HepG2 (cell line): Measurements from ENCODE around the gene MAPK11. TPM values are rescaled to one million over a fixed set of nuclear protein-coding genes. Genes with fewer than 3 reads are reported as not detected.

Source experiments
- HDAC1 ChIP-seq: sonication (generic); formaldehyde crosslinking; IDR thresholded peaks from 2 replicates; pipeline ENCODE4 v1.5.1; 2020; ENCODE audit warnings: mild to moderate bottlenecking, missing genetic modification reagents
- MAZ ChIP-seq, 2 experiments: sonication (generic) in 1 of 2; formaldehyde crosslinking in 1 of 2; IDR thresholded peaks; 2 replicates each; pipeline versions ENCODE4 v1.5.0 to v1.6.1; 2012 to 2020; ENCODE audit warnings: low read depth in 2 of 2, mild to moderate bottlenecking in 2 of 2, borderline replicate concordance in 1 of 2, improper control_type of control experiment in 1 of 2, low read length in 1 of 2, missing genetic modification reagents in 1 of 2, moderate library complexity in 1 of 2
- NAIF1 ChIP-seq: sonication (generic); formaldehyde crosslinking; IDR thresholded peaks from 2 replicates; pipeline ENCODE4 v1.5.0; 2020; ENCODE audit warnings: mild to moderate bottlenecking, missing genetic modification reagents, borderline replicate concordance
- RXRA ChIP-seq: sonication (generic); formaldehyde crosslinking; IDR thresholded peaks from 2 replicates; pipeline ENCODE4 v1.5.1; 2020; ENCODE audit warnings: missing genetic modification reagents
- SAFB2 ChIP-seq: sonication (generic); formaldehyde crosslinking; IDR thresholded peaks from 2 replicates; pipeline ENCODE4 v1.5.1; 2020; ENCODE audit warnings: missing genetic modification reagents, low read depth, mild to moderate bottlenecking, borderline replicate concordance
- SMAD9 ChIP-seq: sonication (generic); formaldehyde crosslinking; IDR thresholded peaks from 2 replicates; pipeline ENCODE4 v1.5.1; 2020; ENCODE audit warnings: mild to moderate bottlenecking, missing genetic modification reagents
- TAF15 ChIP-seq: fragments of 200-400 bp; formaldehyde crosslinking; IDR thresholded peaks from one replicate; pipeline ENCODE4 v1.6.1; 2018; ENCODE audit warnings: mild to moderate bottlenecking, low read depth, low read length; ENCODE audit not compliant: poor library complexity, severe bottlenecking
- ZBTB1 ChIP-seq: sonication (generic); formaldehyde crosslinking; IDR thresholded peaks from 2 replicates; pipeline ENCODE4 v1.4.0; 2020; ENCODE audit warnings: missing genetic modification reagents, borderline replicate concordance
- ZFP37 ChIP-seq: sonication (generic); formaldehyde crosslinking; IDR thresholded peaks from 2 replicates; pipeline ENCODE4 v1.4.0; 2020; ENCODE audit warnings: missing genetic modification reagents, borderline replicate concordance
- ZMYM2 ChIP-seq: sonication (generic); formaldehyde crosslinking; IDR thresholded peaks from 2 replicates; pipeline ENCODE4 v1.8.0; 2022; ENCODE audit warnings: mild to moderate bottlenecking, missing genetic modification reagents
- ZNF34 ChIP-seq: sonication (generic); formaldehyde crosslinking; IDR thresholded peaks from 2 replicates; pipeline ENCODE4 v1.4.0; 2020; ENCODE audit warnings: mild to moderate bottlenecking, missing genetic modification reagents, borderline replicate concordance
- ZNF343 ChIP-seq: sonication (generic); formaldehyde crosslinking; IDR thresholded peaks from 2 replicates; pipeline ENCODE4 v1.4.0; 2020; ENCODE audit warnings: mild to moderate bottlenecking, missing genetic modification reagents
- ZNF652 ChIP-seq: IDR thresholded peaks from 2 replicates; pipeline ENCODE4 v1.6.1; 2016; ENCODE audit warnings: low read depth, borderline replicate concordance
- polyA plus RNA-seq, 8 experiments: library from polyadenylated mRNA; depleted of rRNA in 3 of 8; stranded (reverse) in 7 of 8; unstranded in 1 of 8; fragments of >200 nt; fragmentation: Illumina TruSeq in 4 of 8; extraction: Trizol in 4 of 8; gene quantifications; 2 replicates each; pipeline versions ENCODE4 v1.2.1 to v1.2.3, GENCODE V29; 2011 to 2016; ENCODE audit warnings: low read depth in 4 of 8, missing spikeins in 1 of 8, mixed read lengths in 1 of 8; ENCODE audit not compliant: insufficient read depth in 1 of 8
- total RNA-seq, 5 experiments: library from RNA; depleted of rRNA; stranded (reverse); fragments of >200 nt; fragmentation: Illumina TruSeq; extraction: Trizol; gene quantifications; 2 replicates each; pipeline ENCODE4 v1.2.3, GENCODE V29; 2016; ENCODE audit warnings: low read depth in 1 of 5
- TF ChIP-seq, protein P1 (sequence below): sonication (generic); formaldehyde crosslinking; IDR thresholded peaks from 2 replicates; pipeline ENCODE4 v1.8.1; 2023; ENCODE audit warnings: mild to moderate bottlenecking, missing genetic modification reagents
- TF ChIP-seq, protein P2 (sequence below): sonication (generic); formaldehyde crosslinking; IDR thresholded peaks from 2 replicates; pipeline ENCODE4 v1.4.0; 2020; ENCODE audit warnings: mild to moderate bottlenecking, missing genetic modification reagents
- TF ChIP-seq, protein P3 (sequence below): IDR thresholded peaks from 2 replicates; pipeline ENCODE4 v1.6.1; 2016; ENCODE audit warnings: low read depth
- TF ChIP-seq, protein P4 (sequence below): IDR thresholded peaks from 2 replicates; pipeline ENCODE4 v1.6.1; 2016; ENCODE audit warnings: low read depth, control low read depth

The MAPK11 gene
- total and polyA plus RNA-seq, 2 of the 13 experiments (the other 11 are each of a cell fraction or from before 2014, with no cell fraction given) = 0.15 to 0.17 TPM

DNA sequence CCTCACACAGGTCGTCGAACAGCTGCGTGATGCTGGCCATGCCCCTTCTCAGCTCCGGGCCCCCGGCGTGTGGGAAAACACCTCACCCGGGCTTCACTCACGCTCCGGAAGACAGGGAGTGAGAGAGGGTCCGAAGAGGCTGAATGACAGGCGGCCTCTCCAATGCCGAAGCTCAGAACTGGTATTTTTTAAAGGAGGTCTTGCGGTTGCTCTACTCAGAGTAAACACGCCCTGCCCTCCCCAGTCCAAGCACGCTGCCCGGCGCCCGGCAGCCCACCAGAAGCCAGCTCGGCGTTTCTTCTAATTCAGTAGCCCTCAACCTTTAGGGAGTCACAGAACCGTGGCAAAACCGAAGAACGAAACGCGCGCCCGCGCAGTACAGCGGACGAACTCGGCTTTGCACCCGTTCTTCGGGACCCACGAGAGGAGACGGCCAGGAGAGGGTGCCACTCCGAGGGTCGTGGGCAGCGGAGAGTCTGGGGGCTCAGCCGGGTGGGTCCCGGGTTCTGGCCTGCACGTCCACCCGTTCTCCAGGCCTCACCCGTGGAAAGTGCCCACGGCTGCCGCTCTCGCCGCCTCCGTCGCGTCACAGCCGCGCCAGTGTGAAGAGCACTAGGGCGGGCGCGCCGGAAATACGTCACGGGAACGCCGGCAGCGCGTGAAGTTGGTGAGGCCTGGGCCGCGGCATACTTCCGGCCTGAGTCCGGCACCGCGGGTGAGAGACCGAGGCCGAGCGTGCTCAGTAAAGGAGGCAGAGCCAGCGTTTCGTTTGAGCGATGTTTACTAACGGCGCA is 25.6 kb downstream of the MAPK11 start, which contains the start of gene TUBGCP6 (continued):
- TF ChIP-seq, protein P1, sequence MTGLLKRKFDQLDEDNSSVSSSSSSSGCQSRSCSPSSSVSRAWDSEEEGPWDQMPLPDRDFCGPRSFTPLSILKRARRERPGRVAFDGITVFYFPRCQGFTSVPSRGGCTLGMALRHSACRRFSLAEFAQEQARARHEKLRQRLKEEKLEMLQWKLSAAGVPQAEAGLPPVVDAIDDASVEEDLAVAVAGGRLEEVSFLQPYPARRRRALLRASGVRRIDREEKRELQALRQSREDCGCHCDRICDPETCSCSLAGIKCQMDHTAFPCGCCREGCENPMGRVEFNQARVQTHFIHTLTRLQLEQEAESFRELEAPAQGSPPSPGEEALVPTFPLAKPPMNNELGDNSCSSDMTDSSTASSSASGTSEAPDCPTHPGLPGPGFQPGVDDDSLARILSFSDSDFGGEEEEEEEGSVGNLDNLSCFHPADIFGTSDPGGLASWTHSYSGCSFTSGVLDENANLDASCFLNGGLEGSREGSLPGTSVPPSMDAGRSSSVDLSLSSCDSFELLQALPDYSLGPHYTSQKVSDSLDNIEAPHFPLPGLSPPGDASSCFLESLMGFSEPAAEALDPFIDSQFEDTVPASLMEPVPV (CRISPR knock-in tag) = peak; percentile 71; the same call in 1 of the 2 replicates
- no peak for TF ChIP-seq ZNF652 (CRISPR knock-in tag)
- no peak for TF ChIP-seq ZBTB1
- TF ChIP-seq NAIF1 (CRISPR knock-in tag) = no peak
- peak; percentile 48; the same call in 1 of the 2 replicates for TF ChIP-seq ZNF34 (CRISPR knock-in tag)
- no peak for TF ChIP-seq ZNF343 (CRISPR knock-in tag)
- TF ChIP-seq, protein P2, sequence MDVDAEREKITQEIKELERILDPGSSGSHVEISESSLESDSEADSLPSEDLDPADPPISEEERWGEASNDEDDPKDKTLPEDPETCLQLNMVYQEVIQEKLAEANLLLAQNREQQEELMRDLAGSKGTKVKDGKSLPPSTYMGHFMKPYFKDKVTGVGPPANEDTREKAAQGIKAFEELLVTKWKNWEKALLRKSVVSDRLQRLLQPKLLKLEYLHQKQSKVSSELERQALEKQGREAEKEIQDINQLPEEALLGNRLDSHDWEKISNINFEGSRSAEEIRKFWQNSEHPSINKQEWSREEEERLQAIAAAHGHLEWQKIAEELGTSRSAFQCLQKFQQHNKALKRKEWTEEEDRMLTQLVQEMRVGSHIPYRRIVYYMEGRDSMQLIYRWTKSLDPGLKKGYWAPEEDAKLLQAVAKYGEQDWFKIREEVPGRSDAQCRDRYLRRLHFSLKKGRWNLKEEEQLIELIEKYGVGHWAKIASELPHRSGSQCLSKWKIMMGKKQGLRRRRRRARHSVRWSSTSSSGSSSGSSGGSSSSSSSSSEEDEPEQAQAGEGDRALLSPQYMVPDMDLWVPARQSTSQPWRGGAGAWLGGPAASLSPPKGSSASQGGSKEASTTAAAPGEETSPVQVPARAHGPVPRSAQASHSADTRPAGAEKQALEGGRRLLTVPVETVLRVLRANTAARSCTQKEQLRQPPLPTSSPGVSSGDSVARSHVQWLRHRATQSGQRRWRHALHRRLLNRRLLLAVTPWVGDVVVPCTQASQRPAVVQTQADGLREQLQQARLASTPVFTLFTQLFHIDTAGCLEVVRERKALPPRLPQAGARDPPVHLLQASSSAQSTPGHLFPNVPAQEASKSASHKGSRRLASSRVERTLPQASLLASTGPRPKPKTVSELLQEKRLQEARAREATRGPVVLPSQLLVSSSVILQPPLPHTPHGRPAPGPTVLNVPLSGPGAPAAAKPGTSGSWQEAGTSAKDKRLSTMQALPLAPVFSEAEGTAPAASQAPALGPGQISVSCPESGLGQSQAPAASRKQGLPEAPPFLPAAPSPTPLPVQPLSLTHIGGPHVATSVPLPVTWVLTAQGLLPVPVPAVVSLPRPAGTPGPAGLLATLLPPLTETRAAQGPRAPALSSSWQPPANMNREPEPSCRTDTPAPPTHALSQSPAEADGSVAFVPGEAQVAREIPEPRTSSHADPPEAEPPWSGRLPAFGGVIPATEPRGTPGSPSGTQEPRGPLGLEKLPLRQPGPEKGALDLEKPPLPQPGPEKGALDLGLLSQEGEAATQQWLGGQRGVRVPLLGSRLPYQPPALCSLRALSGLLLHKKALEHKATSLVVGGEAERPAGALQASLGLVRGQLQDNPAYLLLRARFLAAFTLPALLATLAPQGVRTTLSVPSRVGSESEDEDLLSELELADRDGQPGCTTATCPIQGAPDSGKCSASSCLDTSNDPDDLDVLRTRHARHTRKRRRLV = no peak
- peak; percentile 99 for TF ChIP-seq HDAC1 (CRISPR knock-in tag)
- no peak for TF ChIP-seq ZFP37 (CRISPR knock-in tag)
- TF ChIP-seq SAFB2 = peak; percentile 72; the same call in 1 of the 2 replicates
- TF ChIP-seq TAF15 = peak; percentile 19
- no peak for TF ChIP-seq ZMYM2 (CRISPR knock-in tag)
- 0 out of 2 replicates have a peak, but pooled peaks have one; percentile 37 for TF ChIP-seq RXRA (CRISPR knock-in tag)
- TF ChIP-seq, protein P3, sequence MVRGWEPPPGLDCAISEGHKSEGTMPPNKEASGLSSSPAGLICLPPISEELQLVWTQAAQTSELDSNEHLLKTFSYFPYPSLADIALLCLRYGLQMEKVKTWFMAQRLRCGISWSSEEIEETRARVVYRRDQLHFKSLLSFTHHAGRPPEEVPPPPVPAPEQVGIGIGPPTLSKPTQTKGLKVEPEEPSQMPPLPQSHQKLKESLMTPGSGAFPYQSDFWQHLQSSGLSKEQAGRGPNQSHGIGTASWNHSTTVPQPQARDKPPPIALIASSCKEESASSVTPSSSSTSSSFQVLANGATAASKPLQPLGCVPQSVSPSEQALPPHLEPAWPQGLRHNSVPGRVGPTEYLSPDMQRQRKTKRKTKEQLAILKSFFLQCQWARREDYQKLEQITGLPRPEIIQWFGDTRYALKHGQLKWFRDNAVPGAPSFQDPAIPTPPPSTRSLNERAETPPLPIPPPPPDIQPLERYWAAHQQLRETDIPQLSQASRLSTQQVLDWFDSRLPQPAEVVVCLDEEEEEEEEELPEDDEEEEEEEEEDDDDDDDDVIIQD = no peak; the same call in 1 of the 2 replicates
- TF ChIP-seq, protein P4, sequence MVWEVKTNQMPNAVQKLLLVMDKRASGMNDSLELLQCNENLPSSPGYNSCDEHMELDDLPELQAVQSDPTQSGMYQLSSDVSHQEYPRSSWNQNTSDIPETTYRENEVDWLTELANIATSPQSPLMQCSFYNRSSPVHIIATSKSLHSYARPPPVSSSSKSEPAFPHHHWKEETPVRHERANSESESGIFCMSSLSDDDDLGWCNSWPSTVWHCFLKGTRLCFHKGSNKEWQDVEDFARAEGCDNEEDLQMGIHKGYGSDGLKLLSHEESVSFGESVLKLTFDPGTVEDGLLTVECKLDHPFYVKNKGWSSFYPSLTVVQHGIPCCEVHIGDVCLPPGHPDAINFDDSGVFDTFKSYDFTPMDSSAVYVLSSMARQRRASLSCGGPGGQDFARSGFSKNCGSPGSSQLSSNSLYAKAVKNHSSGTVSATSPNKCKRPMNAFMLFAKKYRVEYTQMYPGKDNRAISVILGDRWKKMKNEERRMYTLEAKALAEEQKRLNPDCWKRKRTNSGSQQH (CRISPR knock-in tag) = no peak; the same call in 1 of the 2 replicates
- 0 out of 2 replicates have a peak, but pooled peaks have one; percentile 78 for TF ChIP-seq SMAD9 (CRISPR knock-in tag)
- TF ChIP-seq MAZ (IDR thresholded peaks at IDR 0.05; ENCODE audit: borderline replicate concordance, low read depth, low read length) = 0 out of 2 replicates have a peak, but pooled peaks have one; percentile 5
- TF ChIP-seq MAZ (CRISPR knock-in tag; IDR thresholded peaks at IDR 0.05; ENCODE audit: low read depth) = peak; percentile 84
